ENCODE data around the gene TM9SF3.

Gene TM9SF3

DNA sequence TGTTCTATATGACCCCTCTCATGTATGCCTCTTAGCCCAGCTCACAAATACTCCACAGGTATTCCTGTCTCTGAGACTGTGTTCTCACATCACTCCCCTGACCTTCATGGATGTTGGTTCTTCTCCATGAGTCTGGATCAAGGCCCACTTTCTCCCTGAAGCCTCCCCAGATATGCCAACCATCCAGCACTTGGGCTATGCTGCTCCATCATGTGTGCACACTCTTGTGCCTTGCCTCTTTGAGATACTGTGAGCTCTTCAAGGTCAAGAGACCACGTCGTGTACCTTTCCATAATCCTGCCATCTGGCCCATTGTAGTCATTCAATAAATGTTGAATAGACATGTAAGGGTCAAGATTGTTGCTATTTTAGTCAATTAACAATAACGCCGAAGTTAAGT lies 30.1 kb upstream of the TM9SF3 start:
- H3K9ac ChIP-seq (ENCODE audit: low read depth, low read length), result no peak overlapping the region
- H3K4me1 ChIP-seq (ENCODE audit: insufficient read depth, low read length), result peaks cover 3% of the 10 kb centered on the region; the same call in 1 of the 2 replicates
- H3K27me3 ChIP-seq (ENCODE audit: insufficient read depth, low read length), result no peaks in the 10 kb centered on the region
- WGBS, result 97% methylated on average over 4 of the region's 4 CpGs
- no peak overlapping the region for H3K4me3 ChIP-seq (ENCODE audit: low read length)
- H3K27ac ChIP-seq (ENCODE audit: low read depth, low read length), result no peak overlapping the region
- no peaks in the 10 kb centered on the region for H3K9me3 ChIP-seq (ENCODE audit: insufficient read depth, low read depth, low read length)
- no peaks in the 10 kb centered on the region for H3K36me3 ChIP-seq (ENCODE audit: insufficient read depth, low read length)

- H3K27ac ChIP-seq (ENCODE audit: low read depth, low read length), result no peak overlapping the region
- H3K36me3 ChIP-seq (ENCODE audit: insufficient read depth, low read length), result no peaks in the 10 kb centered on the region
- H3K9ac ChIP-seq (ENCODE audit: low read depth, low read length), result no peak overlapping the region
- H3K4me3 ChIP-seq (ENCODE audit: low read length), result no peak overlapping the region
- WGBS, result 88% methylated on average over 2 of the region's 2 CpGs
- H3K27me3 ChIP-seq (ENCODE audit: insufficient read depth, low read length), result no peaks in the 10 kb centered on the region
- H3K9me3 ChIP-seq (ENCODE audit: insufficient read depth, low read depth, low read length), result no peaks in the 10 kb centered on the region
- peaks cover 3% of the 10 kb centered on the region; the same call in 1 of the 2 replicates for H3K4me1 ChIP-seq (ENCODE audit: insufficient read depth, low read length)
Measured at GRCh38 chr10:96614515-96614914, 27.7 kb upstream of the TM9SF3 start.

GRCh38 chr10:96613576-96613975 lies 26.8 kb upstream of the TM9SF3 start:
- no peak overlapping the region for H3K27ac ChIP-seq (ENCODE audit: low read depth, low read length)
- no peaks in the 10 kb centered on the region for H3K9me3 ChIP-seq (ENCODE audit: insufficient read depth, low read depth, low read length)
- no peaks in the 10 kb centered on the region for H3K36me3 ChIP-seq (ENCODE audit: insufficient read depth, low read length)
- H3K4me3 ChIP-seq (ENCODE audit: low read length), result no peak overlapping the region
- H3K9ac ChIP-seq (ENCODE audit: low read depth, low read length), result no peak overlapping the region
- no peaks in the 10 kb centered on the region for H3K27me3 ChIP-seq (ENCODE audit: insufficient read depth, low read length)
- H3K4me1 ChIP-seq (ENCODE audit: insufficient read depth, low read length), result peaks cover 3% of the 10 kb centered on the region; the same call in 1 of the 2 replicates
- WGBS, result 90% methylated on average over 3 of the region's 3 CpGs

- Histone ChIP-seq H3K9me3 (ENCODE audit: insufficient read depth, low read depth, low read length) (no peaks in the 10 kb centered on the region), H3K4me1 (ENCODE audit: insufficient read depth, low read length) (peaks cover 6% of the 10 kb centered on the region), H3K9ac (ENCODE audit: low read depth, low read length) (no peak overlapping the region), H3K4me3 (ENCODE audit: low read length) (no peak overlapping the region), H3K36me3 (ENCODE audit: insufficient read depth, low read length) (no peaks in the 10 kb centered on the region), H3K27me3 (ENCODE audit: insufficient read depth, low read length) (no peaks in the 10 kb centered on the region), H3K27ac (ENCODE audit: low read depth, low read length) (no peak overlapping the region)
- 96% methylated on average over 6 of the region's 8 CpGs for WGBS
Measured at GRCh38 chr10:96612055-96612830, 25.4 kb upstream of the TM9SF3 start.

- 93% methylated on average over 5 of the region's 6 CpGs for WGBS
- Histone ChIP-seq H3K4me1 (ENCODE audit: insufficient read depth, low read length) (peaks cover 8% of the 10 kb centered on the region), H3K9me3 (ENCODE audit: insufficient read depth, low read depth, low read length) (no peaks in the 10 kb centered on the region), H3K27me3 (ENCODE audit: insufficient read depth, low read length) (no peaks in the 10 kb centered on the region), H3K36me3 (ENCODE audit: insufficient read depth, low read length) (no peaks in the 10 kb centered on the region), H3K4me3 (ENCODE audit: low read length) (no peak overlapping the region), H3K27ac (ENCODE audit: low read depth, low read length) (no peak overlapping the region), H3K9ac (ENCODE audit: low read depth, low read length) (no peak overlapping the region)
Measured at GRCh38 chr10:96610817-96611216, 24.0 kb upstream of the TM9SF3 start.

DNA sequence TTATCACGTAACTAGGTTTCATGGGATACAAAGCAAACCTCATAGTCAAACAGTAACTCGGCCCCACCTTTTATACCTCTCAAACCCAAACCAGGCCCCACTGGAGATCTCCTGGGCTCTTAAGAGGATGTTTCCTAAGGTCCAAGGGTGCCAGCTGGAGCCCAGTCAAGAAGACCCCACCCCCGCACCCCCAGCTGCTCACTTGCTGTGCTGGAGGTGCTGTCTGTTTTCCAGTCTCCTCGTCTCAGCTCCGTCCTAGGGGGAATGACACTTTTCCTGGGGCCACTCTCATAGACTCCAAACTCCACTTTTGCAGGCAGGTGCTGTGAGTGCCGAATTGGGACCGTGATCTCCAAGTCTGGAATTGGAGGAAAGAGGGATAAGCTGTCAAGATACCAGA lies 22.7 kb upstream of the TM9SF3 start:
- 90% methylated on average over 7 of the region's 7 CpGs for WGBS
- Histone ChIP-seq H3K4me1 (ENCODE audit: insufficient read depth, low read length) (peaks cover 8% of the 10 kb centered on the region), H3K9me3 (ENCODE audit: insufficient read depth, low read depth, low read length) (no peaks in the 10 kb centered on the region), H3K4me3 (ENCODE audit: low read length) (no peak overlapping the region), H3K27me3 (ENCODE audit: insufficient read depth, low read length) (no peaks in the 10 kb centered on the region), H3K9ac (ENCODE audit: low read depth, low read length) (no peak overlapping the region), H3K27ac (ENCODE audit: low read depth, low read length) (no peak overlapping the region), H3K36me3 (ENCODE audit: insufficient read depth, low read length) (no peaks in the 10 kb centered on the region)

GRCh38 chr10:96608805-96609204 lies 22.0 kb upstream of the TM9SF3 start:
- Histone ChIP-seq H3K36me3 (ENCODE audit: insufficient read depth, low read length) (no peaks in the 10 kb centered on the region), H3K27me3 (ENCODE audit: insufficient read depth, low read length) (no peaks in the 10 kb centered on the region), H3K9me3 (ENCODE audit: insufficient read depth, low read depth, low read length) (no peaks in the 10 kb centered on the region), H3K4me3 (ENCODE audit: low read length) (no peak overlapping the region), H3K4me1 (ENCODE audit: insufficient read depth, low read length) (peaks cover 8% of the 10 kb centered on the region), H3K9ac (ENCODE audit: low read depth, low read length) (no peak overlapping the region), H3K27ac (ENCODE audit: low read depth, low read length) (no peak overlapping the region)
- 95% methylated on average over 5 of the region's 5 CpGs for WGBS

DNA sequence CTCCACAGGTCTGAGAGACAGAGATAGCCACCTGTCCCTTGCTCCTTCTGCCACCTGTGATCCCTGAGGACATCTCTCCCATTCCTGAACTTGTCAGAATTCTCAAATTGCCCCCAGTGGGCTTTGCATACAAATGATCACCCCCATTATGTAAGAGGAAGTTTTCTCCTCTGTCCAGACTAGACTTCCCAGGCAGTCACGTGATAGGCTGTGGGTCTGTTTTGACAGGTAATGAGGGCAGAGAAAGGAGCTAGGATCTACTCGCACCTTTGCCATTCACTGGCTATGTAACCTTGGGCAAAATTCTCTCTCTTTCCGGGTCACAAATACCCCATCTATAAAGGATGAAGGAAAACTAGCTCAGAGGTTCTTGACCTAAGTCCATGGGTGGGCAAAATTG lies 21.4 kb upstream of the TM9SF3 start:
- H3K4me3 ChIP-seq (ENCODE audit: low read length), result no peak overlapping the region
- H3K27me3 ChIP-seq (ENCODE audit: insufficient read depth, low read length), result no peaks in the 10 kb centered on the region
- H3K36me3 ChIP-seq (ENCODE audit: insufficient read depth, low read length), result no peaks in the 10 kb centered on the region
- no peak overlapping the region for H3K9ac ChIP-seq (ENCODE audit: low read depth, low read length)
- WGBS, result 75% methylated on average over 2 of the region's 3 CpGs
- H3K27ac ChIP-seq (ENCODE audit: low read depth, low read length), result no peak overlapping the region
- peaks cover 8% of the 10 kb centered on the region for H3K4me1 ChIP-seq (ENCODE audit: insufficient read depth, low read length)
- H3K9me3 ChIP-seq (ENCODE audit: insufficient read depth, low read depth, low read length), result no peaks in the 10 kb centered on the region

DNA sequence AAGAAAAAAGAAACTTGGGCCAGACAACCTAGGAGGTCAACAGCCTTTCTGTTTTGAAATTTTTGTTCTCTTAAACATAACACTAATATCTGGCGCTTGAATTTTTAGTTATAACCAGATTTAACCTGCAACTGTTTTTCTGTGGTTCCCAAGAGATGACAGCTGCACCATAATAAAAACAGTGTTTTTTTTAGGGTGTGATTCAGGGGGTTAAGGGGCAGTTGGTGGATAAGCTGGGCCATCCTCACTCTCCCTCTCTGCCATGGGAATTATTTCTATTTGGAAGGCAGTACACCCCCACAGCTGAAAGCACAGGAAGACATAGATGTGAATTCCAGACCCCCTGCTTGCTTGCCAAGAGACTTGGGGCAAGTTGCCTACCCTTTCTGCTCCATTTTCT lies 20.1 kb upstream of the TM9SF3 start:
- H3K9me3 ChIP-seq (ENCODE audit: insufficient read depth, low read depth, low read length), result no peaks in the 10 kb centered on the region
- no peaks in the 10 kb centered on the region for H3K27me3 ChIP-seq (ENCODE audit: insufficient read depth, low read length)
- no peaks in the 10 kb centered on the region for H3K36me3 ChIP-seq (ENCODE audit: insufficient read depth, low read length)
- H3K9ac ChIP-seq (ENCODE audit: low read depth, low read length), result no peak overlapping the region
- peaks cover 8% of the 10 kb centered on the region for H3K4me1 ChIP-seq (ENCODE audit: insufficient read depth, low read length)
- no peak overlapping the region for H3K4me3 ChIP-seq (ENCODE audit: low read length)
- WGBS, result 100% methylated on average over 1 of the region's 1 CpG
- H3K27ac ChIP-seq (ENCODE audit: low read depth, low read length), result no peak overlapping the region

GRCh38 chr10:96606216-96606615 lies 19.4 kb upstream of the TM9SF3 start:
- H3K27ac ChIP-seq (ENCODE audit: low read depth, low read length), result no peak overlapping the region
- no peaks in the 10 kb centered on the region for H3K9me3 ChIP-seq (ENCODE audit: insufficient read depth, low read depth, low read length)
- H3K4me3 ChIP-seq (ENCODE audit: low read length), result no peak overlapping the region
- no peak overlapping the region for H3K9ac ChIP-seq (ENCODE audit: low read depth, low read length)
- peaks cover 8% of the 10 kb centered on the region for H3K4me1 ChIP-seq (ENCODE audit: insufficient read depth, low read length)
- H3K36me3 ChIP-seq (ENCODE audit: insufficient read depth, low read length), result no peaks in the 10 kb centered on the region
- WGBS, result 82% methylated on average over 4 of the region's 4 CpGs
- no peaks in the 10 kb centered on the region for H3K27me3 ChIP-seq (ENCODE audit: insufficient read depth, low read length)

GRCh38 chr10:96600337-96600736 lies 13.5 kb upstream of the TM9SF3 start:
- 93% methylated on average over 4 of the region's 4 CpGs for WGBS
- no peak overlapping the region for H3K4me3 ChIP-seq (ENCODE audit: low read length)
- H3K9ac ChIP-seq (ENCODE audit: low read depth, low read length), result no peak overlapping the region
- H3K36me3 ChIP-seq (ENCODE audit: insufficient read depth, low read length), result no peaks in the 10 kb centered on the region
- no peaks in the 10 kb centered on the region for H3K9me3 ChIP-seq (ENCODE audit: insufficient read depth, low read depth, low read length)
- no peaks in the 10 kb centered on the region for H3K27me3 ChIP-seq (ENCODE audit: insufficient read depth, low read length)
- no peak overlapping the region for H3K27ac ChIP-seq (ENCODE audit: low read depth, low read length)
- H3K4me1 ChIP-seq (ENCODE audit: insufficient read depth, low read length), result no peaks in the 10 kb centered on the region

DNA sequence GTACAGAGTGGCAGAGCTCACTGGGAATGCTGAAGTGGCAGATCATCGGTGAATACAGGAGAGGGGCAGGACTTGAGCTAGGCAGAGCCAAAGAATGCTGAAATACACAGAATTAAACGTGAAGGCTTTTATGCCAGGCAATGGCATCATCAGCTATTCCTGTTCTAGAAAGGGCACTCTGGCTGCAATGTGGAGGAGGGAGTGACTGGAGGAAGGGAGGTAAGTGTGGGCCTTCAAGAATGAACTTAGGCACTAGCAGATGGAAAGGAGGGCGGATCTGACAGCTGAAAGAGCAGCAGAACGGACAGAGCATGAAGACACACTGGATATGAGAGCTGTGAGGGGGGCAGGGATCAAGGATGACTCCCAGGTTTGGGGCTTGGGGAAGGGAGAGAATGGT lies 12.0 kb upstream of the TM9SF3 start:
- Histone ChIP-seq H3K9me3 (ENCODE audit: insufficient read depth, low read depth, low read length) (no peaks in the 10 kb centered on the region), H3K4me1 (ENCODE audit: insufficient read depth, low read length) (no peaks in the 10 kb centered on the region), H3K36me3 (ENCODE audit: insufficient read depth, low read length) (no peaks in the 10 kb centered on the region), H3K27ac (ENCODE audit: low read depth, low read length) (no peak overlapping the region), H3K27me3 (ENCODE audit: insufficient read depth, low read length) (no peaks in the 10 kb centered on the region), H3K4me3 (ENCODE audit: low read length) (no peak overlapping the region), H3K9ac (ENCODE audit: low read depth, low read length) (no peak overlapping the region)
- WGBS, result 87% methylated on average over 4 of the region's 4 CpGs
